ENCODE measurements around the gene LPXN.

The LPXN gene

DNA sequence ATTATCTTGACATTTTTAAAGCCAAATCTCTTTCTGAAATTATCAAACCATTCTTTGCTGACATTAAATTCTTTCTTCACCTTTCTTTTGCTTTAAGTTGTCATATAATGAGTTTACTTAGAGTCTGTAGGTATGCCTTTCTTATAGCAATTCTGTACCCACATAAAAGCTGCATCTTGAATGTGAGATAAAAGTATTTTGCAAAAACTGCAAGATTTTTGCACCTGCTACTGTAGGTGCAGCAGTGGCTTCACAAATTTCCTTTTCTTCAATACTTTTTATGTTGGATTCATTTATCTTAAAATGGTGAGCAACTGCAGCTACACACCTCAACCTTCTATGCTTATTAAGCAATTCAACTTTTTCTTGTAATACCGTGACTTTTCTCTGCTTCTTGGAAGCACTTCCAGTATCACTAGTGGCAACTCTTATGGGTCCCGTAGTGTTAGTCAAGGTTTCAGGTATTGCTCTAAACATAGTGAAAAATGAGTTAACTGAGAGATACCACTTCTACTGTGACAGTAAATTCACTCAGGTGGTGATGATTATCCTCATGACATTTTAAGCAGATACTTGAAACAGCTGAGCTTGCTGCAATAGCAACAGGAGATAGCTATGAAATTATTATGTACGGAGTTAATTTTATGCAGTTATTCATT, 22.0 kb upstream of the LPXN start:
- ChIA-PET CTCF (no interaction called here), POLR2A (no interaction called here)
- TF ChIP-seq HDGF (IDR thresholded peaks at IDR 0.05; ENCODE audit: borderline replicate concordance) (no peak), TARDBP (IDR thresholded peaks at IDR 0.05) (no peak), FOXM1 (IDR thresholded peaks at IDR 0.05; ENCODE audit: borderline replicate concordance) (no peak), FOXK2 (IDR thresholded peaks at IDR 0.05) (no peak), CTBP1 (IDR thresholded peaks at IDR 0.05; ENCODE audit: borderline replicate concordance) (no peak), SUZ12 (IDR thresholded peaks at IDR 0.05) (no peak), FOXA1 (IDR thresholded peaks at IDR 0.05) (no peak)
- no peak for DNase-seq (ENCODE audit: extremely low spot score)

DNA sequence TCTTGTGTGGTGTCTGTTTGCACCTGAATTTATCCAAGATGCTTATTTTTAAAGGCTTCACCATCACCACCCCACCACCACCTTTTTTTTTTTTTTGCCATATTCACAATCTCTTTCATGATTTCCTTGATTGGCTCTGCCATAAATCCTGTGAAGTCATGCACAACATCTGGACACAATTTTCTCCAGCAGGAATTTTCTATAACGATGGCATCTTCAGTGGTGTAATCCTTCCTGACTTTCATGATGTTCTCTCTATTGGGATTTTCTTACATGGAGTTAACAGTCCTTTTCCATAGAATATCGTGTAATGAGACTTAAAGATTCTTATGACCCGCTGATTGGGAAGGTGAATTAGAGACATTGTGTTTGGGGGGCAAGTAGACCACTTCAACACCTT, 21.0 kb upstream of the LPXN start:
- no peak for TF ChIP-seq ELF4 (IDR thresholded peaks at IDR 0.05)
- TF ChIP-seq BHLHE40 (IDR thresholded peaks at IDR 0.05; ENCODE audit: borderline replicate concordance), result no peak
- no peak for TF ChIP-seq FOXM1 (IDR thresholded peaks at IDR 0.05; ENCODE audit: borderline replicate concordance)
- no peak for TF ChIP-seq SUZ12 (IDR thresholded peaks at IDR 0.05)
- no peak for TF ChIP-seq TARDBP (IDR thresholded peaks at IDR 0.05)
- no peak for TF ChIP-seq SP1 (IDR thresholded peaks at IDR 0.05)
- no peak for TF ChIP-seq L3MBTL2 (conservative IDR thresholded peaks at IDR 0.05)
- TF ChIP-seq HDGF (IDR thresholded peaks at IDR 0.05; ENCODE audit: borderline replicate concordance), result no peak
- TF ChIP-seq LEF1 (IDR thresholded peaks at IDR 0.05; ENCODE audit: borderline replicate concordance), result no peak
- TF ChIP-seq NFRKB (IDR thresholded peaks at IDR 0.05), result no peak
- TF ChIP-seq FOXK2 (IDR thresholded peaks at IDR 0.05), result no peak
- TF ChIP-seq CTBP1 (IDR thresholded peaks at IDR 0.05; ENCODE audit: borderline replicate concordance), result no peak
- no peak for TF ChIP-seq ARNT (IDR thresholded peaks at IDR 0.05)
- no peak for TF ChIP-seq ZNF384 (IDR thresholded peaks at IDR 0.05)
- TF ChIP-seq, protein P1, sequence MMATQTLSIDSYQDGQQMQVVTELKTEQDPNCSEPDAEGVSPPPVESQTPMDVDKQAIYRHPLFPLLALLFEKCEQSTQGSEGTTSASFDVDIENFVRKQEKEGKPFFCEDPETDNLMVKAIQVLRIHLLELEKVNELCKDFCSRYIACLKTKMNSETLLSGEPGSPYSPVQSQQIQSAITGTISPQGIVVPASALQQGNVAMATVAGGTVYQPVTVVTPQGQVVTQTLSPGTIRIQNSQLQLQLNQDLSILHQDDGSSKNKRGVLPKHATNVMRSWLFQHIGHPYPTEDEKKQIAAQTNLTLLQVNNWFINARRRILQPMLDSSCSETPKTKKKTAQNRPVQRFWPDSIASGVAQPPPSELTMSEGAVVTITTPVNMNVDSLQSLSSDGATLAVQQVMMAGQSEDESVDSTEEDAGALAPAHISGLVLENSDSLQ (IDR thresholded peaks at IDR 0.05), result no peak
- TF ChIP-seq FOXA1 (IDR thresholded peaks at IDR 0.05), result no peak
- ChIA-PET CTCF (no interaction called here), POLR2A (no interaction called here)
- no peak for DNase-seq (ENCODE audit: extremely low spot score)

DNA sequence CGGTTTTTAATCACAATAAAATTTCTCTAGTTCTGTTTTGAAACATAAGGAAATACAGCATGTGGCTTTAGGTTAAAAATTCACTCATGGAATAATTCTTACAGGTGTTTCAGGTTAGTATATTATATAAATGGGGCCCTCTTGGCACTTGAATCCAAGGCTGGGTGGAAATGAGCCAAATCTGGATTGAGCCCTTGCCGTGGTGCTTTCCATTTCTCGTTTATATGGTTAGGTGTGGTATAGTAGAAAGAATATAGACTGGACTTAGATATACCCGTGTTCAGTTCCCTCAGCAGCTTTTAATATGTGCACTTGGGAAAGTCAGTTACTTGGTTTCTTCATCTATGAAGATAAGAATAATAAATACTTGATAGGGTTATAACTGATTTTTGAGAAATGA, 19.2 kb upstream of the LPXN start:
- no peak for DNase-seq (ENCODE audit: extremely low spot score)
- ChIA-PET CTCF (no interaction called here), POLR2A (no interaction called here)
- TF ChIP-seq ZNF384 (IDR thresholded peaks at IDR 0.05), result no peak
- TF ChIP-seq FOXM1 (IDR thresholded peaks at IDR 0.05; ENCODE audit: borderline replicate concordance), result no peak
- TF ChIP-seq TARDBP (IDR thresholded peaks at IDR 0.05), result no peak
- TF ChIP-seq ELF4 (IDR thresholded peaks at IDR 0.05), result no peak
- no peak for TF ChIP-seq NFRKB (IDR thresholded peaks at IDR 0.05)
- TF ChIP-seq SUZ12 (IDR thresholded peaks at IDR 0.05), result no peak
- TF ChIP-seq HDGF (IDR thresholded peaks at IDR 0.05; ENCODE audit: borderline replicate concordance), result no peak
- no peak for TF ChIP-seq CTBP1 (IDR thresholded peaks at IDR 0.05; ENCODE audit: borderline replicate concordance)
- TF ChIP-seq LEF1 (IDR thresholded peaks at IDR 0.05; ENCODE audit: borderline replicate concordance), result no peak
- no peak for TF ChIP-seq L3MBTL2 (conservative IDR thresholded peaks at IDR 0.05)
- TF ChIP-seq FOXK2 (IDR thresholded peaks at IDR 0.05), result no peak
- TF ChIP-seq BHLHE40 (IDR thresholded peaks at IDR 0.05; ENCODE audit: borderline replicate concordance), result no peak
- TF ChIP-seq, protein P1 (IDR thresholded peaks at IDR 0.05), result no peak

DNA sequence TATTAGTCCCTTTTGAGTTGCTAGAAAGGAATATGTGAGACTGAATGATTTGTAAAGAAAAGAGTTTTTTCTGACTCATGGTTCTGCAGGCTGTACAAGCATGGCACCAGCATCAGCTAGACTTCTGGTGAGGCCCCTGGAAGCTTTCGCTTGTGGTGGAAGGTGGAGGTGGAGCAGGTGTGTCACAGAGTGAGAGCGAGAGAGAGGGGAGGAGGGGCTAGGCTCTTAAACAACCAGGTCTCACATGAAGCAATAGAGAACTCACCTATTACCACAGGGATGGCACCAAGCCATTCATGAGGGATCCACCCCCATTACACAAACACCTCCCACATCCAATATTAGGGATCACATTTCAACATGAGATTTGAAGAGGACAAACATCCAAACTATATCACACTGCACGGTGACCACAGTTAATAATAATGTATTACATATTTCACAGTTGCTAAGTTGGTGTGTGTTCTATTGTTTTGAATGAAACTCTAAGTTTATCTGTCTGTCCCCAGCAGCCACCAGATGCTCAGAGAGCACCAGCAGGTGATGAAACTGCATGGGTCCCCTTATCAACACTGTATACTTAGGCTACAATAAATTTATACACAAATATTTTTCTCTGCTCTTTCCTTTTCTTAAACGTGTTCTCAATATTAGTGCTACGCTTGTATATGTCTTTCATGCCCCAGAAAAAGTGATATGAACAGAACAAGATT, 17.3 kb upstream of the LPXN start:
- ChIA-PET POLR2A (no interaction called here), CTCF (no interaction called here)
- no peak for DNase-seq (ENCODE audit: extremely low spot score)
- no peak for TF ChIP-seq FOXA1 (IDR thresholded peaks at IDR 0.05)
- TF ChIP-seq LEF1 (IDR thresholded peaks at IDR 0.05; ENCODE audit: borderline replicate concordance), result no peak
- TF ChIP-seq ARNT (IDR thresholded peaks at IDR 0.05), result no peak

DNA sequence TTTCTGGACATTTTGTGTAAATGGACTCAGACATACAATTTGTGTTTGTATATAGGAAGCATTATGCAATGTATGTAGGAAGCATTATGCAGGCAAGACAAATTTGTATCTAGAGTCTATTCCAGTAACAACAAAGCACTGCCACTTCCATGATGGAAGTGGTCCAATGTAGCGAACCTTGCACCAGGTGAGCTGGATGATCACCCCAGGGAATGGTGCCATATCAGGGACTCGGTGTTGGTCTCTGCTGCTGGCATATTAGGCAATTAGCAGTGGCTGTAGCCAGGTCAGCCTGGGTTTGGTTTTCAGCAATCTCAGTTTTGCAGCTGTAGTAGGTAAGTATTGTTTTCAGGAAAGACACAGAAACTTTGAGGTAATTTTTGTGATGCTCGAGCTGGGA, 16.0 kb upstream of the LPXN start:
- DNase-seq (ENCODE audit: extremely low spot score), result no peak
- ChIA-PET POLR2A (no interaction called here), CTCF (no interaction called here)
- TF ChIP-seq FOXM1 (IDR thresholded peaks at IDR 0.05; ENCODE audit: borderline replicate concordance) (no peak), ELF4 (IDR thresholded peaks at IDR 0.05) (no peak)

DNA sequence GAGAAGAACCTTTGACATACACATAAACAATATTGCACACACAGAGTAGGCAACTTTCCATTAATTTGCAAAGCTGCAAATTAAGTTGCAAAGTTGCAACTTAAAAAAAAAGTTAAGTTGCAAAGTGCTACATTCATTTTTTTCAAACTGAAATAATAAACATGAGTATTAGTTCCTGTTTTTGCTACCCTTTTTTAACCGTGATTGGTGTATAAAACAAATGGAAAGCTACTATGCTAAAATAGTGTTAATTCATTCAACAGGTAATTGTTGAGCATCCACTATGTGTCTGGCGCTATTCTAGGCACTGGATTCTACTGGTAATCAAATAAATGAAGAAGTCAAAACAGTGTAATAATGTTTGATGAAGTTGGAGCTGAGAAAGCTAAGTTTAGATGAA, 11.3 kb upstream of the LPXN start:
- no peak for DNase-seq (ENCODE audit: extremely low spot score)
- TF ChIP-seq SP1 (IDR thresholded peaks at IDR 0.05) (no peak), SUZ12 (IDR thresholded peaks at IDR 0.05) (no peak), FOXM1 (IDR thresholded peaks at IDR 0.05; ENCODE audit: borderline replicate concordance) (no peak)
- POLR2A ChIA-PET, result no interaction called here
- CTCF ChIA-PET, result no interaction called here

DNA sequence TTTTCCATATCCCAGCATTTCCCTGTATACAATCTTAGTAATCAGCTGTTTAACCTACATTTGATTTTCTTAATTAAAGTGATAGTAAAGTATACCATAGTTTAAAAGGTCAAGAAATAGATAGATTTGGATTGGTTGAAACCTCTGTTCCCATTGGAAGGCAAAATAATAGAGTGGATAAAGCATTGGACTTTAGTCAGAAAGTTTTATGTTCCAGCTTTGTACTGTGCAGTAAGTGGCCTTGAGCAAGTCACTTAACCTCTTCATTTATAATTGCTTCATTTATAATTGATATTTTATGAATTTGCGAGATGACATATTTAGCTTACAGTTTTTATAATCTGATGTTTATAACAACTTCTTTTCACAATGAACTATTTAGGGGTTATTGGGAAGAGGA, 6.8 kb upstream of the LPXN start:
- TF ChIP-seq SP1 (IDR thresholded peaks at IDR 0.05), result no peak
- TF ChIP-seq ZNF384 (IDR thresholded peaks at IDR 0.05), result no peak
- TF ChIP-seq HDGF (IDR thresholded peaks at IDR 0.05; ENCODE audit: borderline replicate concordance), result no peak
- TF ChIP-seq ELF4 (IDR thresholded peaks at IDR 0.05), result no peak
- no peak for TF ChIP-seq CTBP1 (IDR thresholded peaks at IDR 0.05; ENCODE audit: borderline replicate concordance)
- no peak for TF ChIP-seq LEF1 (IDR thresholded peaks at IDR 0.05; ENCODE audit: borderline replicate concordance)
- no peak for TF ChIP-seq BHLHE40 (IDR thresholded peaks at IDR 0.05; ENCODE audit: borderline replicate concordance)
- TF ChIP-seq, protein P1 (IDR thresholded peaks at IDR 0.05), result no peak
- TF ChIP-seq FOXM1 (IDR thresholded peaks at IDR 0.05; ENCODE audit: borderline replicate concordance), result no peak
- no peak for TF ChIP-seq FOXA1 (IDR thresholded peaks at IDR 0.05)
- no peak for TF ChIP-seq ARNT (IDR thresholded peaks at IDR 0.05)
- no peak for TF ChIP-seq L3MBTL2 (conservative IDR thresholded peaks at IDR 0.05)
- TF ChIP-seq SUZ12 (IDR thresholded peaks at IDR 0.05), result no peak
- no peak for TF ChIP-seq FOXK2 (IDR thresholded peaks at IDR 0.05)
- TF ChIP-seq TARDBP (IDR thresholded peaks at IDR 0.05), result no peak
- TF ChIP-seq NFRKB (IDR thresholded peaks at IDR 0.05), result no peak
- no peak for DNase-seq (ENCODE audit: extremely low spot score)
- POLR2A ChIA-PET, result no interaction called here
- CTCF ChIA-PET, result no interaction called here

Data from HEK293T (cell line).